AG09319 (cell line): Measurements from ENCODE around the gene CNTRL.

ENCODE experiments used
- DNase-seq: peaks from one replicate; pipeline ENCODE4 v3.0.0-alpha.2; 2010; ENCODE audit warnings: low read depth; ENCODE audit errors: extremely low read depth
- CTCF ChIP-seq: IDR thresholded peaks from 2 replicates; pipeline ENCODE4 v1.5.1; 2011; ENCODE audit warnings: low read depth, mild to moderate bottlenecking, inconsistent platforms, low read length, moderate library complexity

The CNTRL gene

GRCh38 chr9:121225240-121225639, 150.5 kb downstream of the CNTRL start:
- no peak for DNase-seq
- no peak for TF ChIP-seq CTCF

- no peak for DNase-seq
- TF ChIP-seq CTCF: no peak
These were observed 151.4 kb downstream of the CNTRL start for GRCh38 chr9:121226175-121226574.
